CD4-positive, alpha-beta T cell treated with Interleukin-15 for 1 hour (primary cell): Measurements from ENCODE around the gene RNLS.

Experiments
- DNase-seq: peaks from one replicate; pipeline ENCODE4 v3.0.0-alpha.2; 2020

The RNLS gene

DNA sequence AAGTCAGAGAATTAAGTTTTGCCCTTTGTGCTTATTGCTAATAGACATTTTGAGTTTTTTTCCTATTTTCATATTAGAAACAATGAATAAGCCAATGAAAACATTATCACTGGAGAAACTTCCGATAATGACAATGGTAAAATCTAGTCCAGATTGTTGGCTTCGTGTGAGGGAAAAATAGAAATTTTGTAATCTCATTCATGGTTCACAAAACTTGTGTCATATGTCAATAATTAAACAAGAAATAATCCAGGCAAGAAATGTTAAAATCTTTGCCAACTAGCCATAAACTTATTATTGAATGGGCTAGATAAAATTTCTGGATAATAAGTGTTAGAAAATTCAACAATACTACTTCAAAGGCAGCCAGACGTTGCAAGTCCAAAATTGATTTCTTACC lies 36.6 kb downstream of the RNLS start:
- no peak for DNase-seq

DNA sequence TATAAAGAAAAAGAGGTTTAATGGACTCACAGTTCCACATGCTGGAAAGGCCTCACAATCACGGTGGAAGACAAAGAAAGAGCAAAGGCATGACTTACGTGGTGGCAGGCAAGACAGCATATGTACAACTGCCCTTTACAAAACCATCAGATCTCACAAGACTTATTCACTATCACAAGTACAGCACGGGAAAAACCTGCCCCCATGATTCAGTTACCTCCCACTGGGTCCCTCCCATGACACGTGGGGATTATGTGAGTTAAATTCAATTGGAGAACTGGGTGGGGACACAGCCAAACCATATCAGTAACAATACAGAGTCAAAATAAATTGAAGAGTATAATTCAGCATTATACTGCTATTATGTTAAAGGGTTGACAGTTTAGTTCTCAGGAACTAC lies 37.8 kb downstream of the RNLS start:
- DNase-seq, result no peak

DNA sequence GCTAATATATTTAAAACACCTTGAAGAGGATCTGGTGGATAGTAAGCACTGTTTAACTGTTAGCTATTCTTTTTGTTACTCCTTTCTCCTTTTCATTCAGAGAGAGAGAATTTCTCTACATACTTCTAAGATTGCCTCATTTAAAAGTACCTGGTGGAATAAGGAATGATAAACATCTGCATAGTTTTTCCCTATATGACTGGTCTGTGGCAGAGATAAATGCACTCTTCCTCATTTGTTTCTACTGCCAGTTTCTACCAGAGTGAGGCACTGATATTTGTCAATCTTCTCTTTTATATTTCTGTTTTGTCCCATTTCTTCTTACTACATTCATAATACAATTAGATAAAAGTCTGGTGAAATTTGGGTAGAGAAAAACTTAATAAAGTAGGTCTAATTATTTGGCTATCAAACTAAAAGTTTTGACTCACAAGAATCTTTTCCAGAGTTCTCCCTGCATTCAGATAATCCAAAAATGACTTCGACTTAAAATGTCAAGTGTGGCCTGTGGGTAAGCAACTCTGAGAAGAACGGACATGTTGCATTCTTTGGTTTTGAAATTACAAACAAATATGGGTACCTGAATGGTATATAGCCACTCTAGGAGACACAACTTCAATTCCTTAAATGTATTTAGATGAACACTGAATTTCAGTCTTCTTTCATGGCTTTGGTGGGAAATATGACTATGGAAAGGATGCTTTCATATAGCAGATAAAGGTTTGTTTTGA lies 38.8 kb downstream of the RNLS start:
- DNase-seq, result no peak

DNA sequence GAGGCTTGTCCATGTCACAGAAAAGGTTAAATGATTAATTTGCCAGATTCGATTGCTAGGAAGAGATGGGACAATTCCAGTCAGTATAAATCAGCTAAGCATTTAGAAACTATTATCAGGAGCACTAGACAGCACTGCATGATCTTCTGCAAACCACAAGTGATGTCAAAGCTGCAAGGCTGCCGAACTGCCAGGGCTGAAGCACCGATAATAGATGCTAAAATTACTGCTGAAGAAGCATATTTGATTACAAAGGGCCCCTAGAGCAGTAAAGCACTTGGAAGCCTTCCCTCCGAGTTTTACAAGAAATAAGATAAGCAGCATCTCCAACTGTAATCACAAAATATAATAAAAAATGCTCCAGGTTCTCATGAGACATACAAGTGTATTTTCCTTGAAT lies 40.6 kb downstream of the RNLS start:
- DNase-seq, result no peak

DNA sequence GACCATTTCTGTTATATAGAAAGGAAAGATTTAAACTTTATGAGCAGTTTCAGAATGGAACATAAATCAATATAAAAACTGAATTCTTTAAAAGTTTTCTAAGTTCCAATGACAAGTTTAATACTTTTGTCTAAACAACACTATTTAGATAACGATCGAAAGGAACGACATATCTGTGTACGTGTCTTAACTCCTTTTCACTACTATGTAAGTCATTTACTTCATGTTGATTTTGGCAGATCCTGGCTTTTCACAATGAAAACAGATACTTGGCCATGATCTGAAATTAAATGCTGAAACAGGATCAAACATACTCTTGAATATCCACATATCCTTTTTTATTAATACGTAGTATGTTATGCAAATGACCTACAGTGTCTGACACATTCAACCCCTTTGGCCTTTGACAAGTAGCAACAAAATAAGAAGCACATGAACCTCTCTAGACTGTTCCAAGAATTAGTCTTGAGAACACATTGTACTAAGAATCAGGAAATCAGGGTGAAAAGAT lies 41.9 kb downstream of the RNLS start:
- DNase-seq, result no peak

DNA sequence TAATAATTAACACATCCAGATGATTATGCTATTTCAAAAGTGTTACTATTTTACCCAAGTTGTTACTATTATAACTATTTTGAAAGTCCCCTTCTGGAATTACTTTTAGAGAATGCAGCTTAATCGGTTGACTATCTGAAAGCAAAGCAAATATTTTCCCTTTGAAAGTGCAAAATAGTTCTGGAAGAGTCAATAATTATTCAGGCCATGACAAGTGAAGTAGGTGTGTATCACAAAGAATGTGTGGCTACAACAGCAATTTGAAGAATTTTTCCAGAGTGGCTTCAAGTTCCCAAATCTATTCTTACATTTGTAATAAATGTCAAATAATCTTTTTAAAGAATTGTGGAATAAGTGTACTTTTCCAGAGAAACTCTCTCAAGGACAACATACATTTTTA lies 42.8 kb downstream of the RNLS start:
- no peak for DNase-seq

DNA sequence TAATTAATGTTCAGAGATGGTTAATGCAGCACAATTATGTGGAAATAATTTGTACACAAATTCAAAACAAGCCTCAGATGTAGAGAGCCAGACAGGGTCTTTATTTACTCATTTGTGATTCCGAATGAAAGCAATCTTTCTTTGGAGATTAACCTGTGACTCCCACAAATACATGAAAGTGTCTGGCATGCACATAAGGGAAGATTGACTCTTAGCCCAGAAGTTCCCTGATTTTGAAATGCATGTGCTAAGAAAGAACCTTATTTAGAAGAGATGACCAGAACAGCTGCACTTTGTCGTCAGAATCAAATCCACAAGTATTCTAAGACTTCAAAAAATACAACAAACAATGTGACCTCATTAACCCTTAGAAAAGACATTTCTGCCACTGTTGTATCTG lies 45.1 kb downstream of the RNLS start:
- DNase-seq, result no peak

DNA sequence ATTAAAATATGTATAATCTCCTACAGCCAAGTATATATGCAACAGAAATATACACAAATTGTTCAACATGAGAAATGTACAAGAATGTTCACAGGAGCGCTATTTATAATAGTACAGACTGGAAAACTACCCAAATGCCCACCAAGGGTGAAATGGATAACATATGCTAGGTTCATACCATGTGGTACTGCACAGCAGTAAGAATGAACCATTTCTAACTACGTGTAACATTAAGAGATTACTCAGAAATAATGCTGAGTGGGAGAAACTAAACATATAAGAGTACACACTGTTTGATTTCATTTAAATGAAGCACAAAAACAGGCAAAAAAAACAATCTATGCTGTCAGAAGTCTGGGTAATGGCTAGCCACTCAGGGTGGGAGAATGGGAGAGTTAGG lies 45.8 kb downstream of the RNLS start:
- DNase-seq, result no peak

DNA sequence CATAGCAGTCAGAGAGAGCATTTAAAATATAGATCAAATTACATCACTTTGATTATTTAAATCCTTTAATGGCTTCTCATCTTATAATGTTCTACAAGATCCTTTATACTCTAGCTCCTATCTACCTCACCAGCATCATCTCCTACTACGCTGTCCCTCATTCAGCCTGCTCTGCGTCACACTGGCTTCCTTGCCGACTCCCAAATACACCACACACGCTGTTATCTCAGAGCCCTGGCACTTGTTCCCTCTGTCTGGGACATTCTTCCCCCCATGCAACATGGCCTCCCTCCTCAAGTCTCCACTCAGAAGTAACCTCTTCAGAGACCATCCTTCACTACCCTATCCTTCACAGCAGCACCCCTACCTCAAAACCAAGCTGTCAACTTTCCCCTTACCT lies 46.7 kb downstream of the RNLS start:
- no peak for DNase-seq

DNA sequence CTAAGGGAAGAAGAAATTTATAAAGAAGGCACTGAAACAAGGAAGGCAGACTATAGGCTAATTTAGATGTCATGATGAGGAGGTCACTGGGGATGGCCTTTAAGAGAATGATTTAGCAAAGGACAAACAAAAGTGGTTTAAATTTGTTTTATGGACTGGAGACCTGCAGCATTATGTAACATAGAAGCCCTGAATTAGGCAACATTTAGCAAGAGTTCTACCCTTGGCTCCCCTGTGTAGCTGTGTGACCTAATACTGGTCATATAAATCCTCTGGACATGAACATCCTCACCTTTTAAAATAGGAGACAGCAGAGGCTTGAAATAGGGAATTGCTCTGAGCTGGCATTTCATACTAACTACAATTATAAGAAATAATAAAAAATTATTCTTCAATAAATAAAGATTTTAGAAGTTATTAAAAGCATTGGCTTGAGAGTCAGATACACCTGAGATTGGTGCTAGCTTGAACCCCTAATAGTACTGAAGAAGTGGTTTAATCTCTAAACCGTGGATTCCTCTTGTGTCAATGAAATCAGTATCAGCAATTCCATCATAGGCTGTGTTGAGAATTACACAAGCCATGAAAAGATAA lies 48.9 kb downstream of the RNLS start:
- DNase-seq, result no peak

DNA sequence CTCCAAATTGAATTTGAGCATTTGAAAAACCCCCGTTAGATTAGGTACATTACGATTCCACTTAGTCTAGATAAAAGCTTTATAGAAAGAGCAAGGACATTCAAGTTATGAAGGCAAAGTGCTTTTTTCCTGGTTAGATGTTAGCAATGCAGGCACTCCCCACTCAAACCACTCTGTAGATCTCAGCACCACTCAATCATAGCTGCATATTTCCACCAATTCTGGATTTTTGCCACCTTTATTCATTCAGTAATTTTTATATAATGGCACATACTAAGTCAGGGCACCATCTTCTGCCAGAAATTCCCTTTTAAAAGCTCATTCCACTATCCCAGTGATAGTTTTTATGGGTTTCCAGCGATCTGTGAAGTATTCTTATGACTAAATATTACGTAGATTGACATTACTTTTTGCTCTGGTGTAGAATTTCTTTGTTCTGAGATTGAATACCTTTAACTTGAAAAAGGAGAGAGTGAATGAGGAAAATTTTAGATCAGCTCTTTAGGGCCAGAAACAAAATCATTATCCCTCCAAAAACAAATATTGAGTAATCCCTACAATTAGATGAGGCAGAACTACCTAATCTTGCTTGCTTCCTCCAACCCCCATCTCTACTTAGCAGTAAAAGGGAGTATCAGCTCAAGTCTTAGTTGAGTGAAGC lies 51.6 kb downstream of the RNLS start:
- no peak for DNase-seq

DNA sequence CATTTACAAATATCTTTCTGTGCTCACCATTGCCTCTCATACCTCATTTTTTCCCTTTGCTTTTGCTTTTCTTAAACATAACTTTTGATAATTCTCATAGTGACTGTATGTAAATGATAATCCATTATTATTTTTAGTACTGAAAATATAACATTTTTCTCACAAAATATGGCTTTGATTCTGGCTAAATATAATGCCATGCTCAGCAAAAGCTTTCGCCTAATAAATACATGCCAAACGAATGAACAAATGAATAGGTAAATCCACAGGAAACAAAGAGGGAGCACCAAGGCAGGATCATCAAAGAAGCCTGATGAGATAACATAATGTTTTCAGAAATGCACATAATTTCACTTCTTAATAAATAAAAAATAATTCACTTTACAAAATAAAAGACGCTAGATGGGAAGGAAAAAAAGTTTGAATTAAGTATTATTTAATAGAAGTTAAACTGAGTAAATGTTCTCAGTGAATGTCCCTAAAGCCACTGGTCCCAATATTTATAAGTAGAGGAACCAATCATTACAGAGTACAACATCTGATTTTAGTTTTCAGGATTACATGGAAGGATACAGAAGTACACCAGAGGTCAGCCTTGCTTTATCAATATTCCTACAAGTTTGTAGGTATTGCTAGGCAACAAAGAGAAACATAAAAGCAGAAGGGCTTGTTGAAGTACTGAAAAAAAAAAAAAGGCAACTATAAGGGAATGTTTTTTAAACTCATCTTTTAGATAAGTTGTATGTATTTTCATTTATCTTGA lies 52.3 kb downstream of the RNLS start:
- no peak for DNase-seq

DNA sequence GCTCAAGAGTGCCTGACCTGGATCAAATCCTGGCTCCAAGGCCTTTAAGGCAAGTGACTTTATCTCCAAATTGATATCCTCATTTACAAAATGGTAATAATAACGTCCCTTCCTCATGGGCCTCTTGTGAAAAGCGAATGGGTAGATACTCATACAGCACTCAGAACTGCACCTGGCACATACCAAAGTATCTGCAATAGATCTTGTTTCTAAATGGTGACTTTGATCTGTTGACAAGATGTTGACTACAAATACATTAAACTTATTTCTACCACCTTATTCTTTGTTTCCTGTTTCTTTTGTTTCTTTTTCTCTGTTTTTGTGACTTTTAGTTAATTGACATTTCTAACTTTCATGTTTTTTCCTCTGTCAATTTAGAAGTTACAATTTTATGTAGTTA lies 53.0 kb downstream of the RNLS start:
- DNase-seq, result no peak

DNA sequence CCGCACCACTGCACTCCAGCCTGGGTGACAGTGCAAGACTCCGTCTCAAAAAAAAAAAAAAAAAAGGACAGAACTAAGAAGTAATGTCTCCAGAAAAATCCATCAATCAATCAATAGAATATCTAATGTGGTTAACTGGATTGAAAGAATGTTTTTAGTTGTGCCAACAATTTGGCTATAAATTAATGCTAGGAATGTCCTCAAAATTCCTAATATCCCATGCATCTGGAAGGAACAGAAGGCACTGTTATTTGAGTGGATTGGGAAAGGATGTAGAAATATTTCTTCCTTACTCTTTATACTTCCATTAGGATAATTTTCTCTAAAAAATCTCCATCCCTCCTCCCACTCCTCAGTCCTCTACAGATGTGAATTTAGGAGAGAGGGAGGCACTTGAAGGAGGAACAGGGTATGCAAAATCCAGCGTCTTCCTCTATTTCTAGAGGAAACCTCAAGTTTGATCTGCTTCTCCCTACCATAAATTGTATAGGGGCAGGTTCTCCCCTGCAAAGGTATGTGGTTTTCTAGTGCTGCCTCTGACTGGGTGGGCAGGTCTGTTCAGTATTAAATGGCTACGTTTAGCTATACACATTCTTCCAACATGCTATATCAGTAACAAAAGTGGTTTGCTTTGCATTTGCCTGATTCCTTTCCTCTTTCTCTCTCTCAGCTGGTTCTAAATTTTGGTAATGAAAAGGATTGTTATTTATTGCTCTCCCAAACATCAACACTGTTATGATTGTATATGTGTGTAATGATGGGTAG lies 54.1 kb downstream of the RNLS start:
- DNase-seq, result no peak

DNA sequence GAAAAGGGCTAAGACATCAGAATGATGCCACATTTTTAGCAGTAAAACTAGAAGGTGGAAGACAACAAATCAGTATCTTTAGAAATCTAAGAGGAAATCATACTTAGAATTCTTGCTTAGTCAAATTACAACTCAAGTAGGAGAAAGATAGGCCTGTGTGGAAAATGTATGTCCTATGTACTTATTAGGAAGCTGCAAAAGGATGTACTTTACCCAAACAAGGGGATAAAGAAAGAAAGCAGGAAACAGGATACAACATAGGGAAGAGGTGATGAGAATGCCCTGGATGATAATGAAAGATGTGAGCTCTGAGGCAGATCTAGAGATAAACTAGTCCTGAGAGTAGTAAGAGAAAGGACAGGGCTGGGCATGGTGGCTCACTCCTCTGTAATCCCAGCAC lies 54.9 kb downstream of the RNLS start:
- DNase-seq, result no peak

DNA sequence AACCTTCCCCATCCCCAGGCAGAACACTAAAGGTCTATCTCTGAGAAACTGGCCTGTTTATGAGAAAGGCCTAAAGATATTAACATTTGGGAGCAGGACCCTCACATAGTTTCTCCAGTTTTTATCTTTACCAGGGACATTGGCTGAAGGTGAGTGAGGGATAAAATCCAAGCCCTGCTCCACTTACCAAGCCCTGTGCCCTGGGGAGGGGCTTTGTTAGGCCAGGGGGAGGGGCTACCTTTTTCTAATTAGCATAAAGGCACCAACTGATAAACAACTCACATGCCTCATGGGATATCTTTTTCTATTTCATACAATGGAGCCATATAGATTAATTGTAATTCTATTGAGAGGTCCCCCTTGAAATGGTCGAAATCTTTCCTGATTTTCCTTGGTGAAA lies 55.9 kb downstream of the RNLS start:
- no peak for DNase-seq

DNA sequence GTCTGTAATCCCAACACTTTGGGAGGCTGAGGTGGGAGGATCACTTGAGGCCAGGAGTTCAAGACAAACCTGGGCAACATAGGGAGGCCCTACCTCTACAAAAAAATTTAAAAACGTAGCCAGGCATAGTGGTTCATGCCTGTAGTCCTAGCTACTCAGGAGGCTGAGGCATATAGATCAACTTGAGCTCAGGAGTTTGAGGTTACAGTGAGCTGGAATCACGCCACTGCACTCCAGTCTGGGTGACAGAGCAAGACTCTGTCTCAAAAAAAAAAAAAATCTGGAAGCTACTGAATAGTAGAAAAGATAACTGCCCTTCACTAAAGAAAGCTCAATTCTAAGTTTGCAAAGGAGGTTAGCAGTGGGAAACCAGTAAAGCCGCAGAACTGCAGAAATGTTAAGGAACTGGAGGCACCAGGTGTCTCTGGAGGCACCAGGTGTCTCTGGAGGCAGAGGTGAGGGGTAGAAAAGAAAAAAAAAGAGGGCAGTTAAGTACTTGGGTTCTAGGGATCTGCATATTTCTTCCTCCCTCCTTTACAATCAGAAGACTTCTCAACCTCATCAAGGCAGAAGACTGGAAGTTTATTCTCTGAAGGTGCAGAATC lies 56.5 kb downstream of the RNLS start:
- no peak for DNase-seq

DNA sequence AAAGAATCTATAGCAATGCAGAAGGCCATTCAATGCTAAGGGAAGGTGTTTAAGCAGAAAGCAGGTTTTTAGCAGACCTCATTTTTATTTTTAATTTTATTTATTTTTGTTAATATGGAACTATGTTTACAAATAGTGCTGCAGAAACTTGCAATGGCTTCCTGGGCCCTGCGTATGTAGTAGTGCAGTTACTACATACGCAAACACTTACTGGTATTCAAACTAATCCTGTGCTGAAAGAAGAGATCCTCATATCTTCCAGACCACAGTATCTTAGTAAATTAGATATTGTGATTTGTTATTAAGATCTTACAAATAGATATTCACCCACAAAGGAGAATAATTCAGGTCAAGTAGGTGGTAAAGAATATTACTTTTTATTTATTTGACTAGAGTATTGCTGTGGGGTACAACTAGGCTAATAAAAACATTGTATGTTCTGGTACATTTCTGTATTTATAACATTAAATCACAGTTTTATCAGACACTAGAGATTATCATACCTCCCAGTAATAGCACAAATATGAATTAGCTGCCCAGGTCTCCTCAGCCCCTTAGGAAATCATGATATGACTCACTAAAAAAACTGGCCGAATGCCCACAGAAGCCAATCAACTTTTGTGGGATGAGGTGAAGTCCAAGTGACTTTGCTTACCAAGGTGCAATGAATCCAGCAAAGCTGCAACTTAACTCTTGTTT lies 57.6 kb downstream of the RNLS start:
- DNase-seq, result no peak

DNA sequence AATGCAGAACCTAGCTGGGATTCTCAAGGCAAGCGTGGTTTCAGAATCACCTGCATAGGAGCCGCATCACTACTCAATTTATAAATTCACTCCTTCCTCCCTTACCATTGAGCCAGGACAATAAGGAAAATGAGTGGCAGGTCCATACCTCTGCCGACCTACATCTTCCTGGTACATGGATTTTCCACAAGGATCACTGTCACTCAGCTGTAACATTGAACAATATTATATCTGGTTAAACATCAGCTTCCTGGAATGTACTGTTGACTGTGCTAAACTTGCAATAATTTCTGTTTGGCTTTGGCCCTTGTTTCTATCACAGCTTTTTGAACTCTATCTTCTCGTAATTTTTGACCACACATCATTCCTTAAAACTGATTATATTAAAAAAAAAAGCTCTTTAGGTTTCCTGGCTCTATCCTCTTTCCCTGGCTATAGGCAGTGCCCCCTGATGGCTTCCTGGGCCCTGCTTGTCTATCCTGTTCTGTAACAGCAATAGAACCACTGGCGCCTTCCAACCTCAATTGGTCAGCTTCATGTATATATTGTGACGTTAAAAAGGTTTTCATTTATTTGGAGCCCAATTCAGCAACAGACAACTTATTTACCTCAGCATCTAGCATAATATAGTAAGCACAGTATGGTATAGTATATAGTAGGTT lies 59.2 kb downstream of the RNLS start:
- no peak for DNase-seq

DNA sequence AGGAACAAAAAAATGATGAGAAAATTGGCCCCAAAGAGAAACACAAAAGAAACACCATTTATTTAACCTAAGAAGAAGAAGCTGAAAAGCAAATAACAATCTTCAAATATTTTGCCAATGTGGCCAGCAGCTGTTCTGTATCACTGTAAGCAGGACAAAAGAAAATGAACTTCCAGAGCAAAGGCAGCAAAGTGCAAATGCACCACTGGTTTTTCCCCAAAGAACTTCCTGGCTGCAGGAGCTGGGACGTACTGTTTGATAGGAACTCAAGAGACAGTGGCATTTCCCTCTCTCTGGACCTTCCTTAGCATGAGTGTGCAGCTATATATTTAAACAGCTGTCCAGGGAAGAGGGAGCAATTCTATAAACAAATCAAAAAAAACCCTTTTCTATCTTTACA lies 60.4 kb downstream of the RNLS start:
- DNase-seq, result no peak

DNA sequence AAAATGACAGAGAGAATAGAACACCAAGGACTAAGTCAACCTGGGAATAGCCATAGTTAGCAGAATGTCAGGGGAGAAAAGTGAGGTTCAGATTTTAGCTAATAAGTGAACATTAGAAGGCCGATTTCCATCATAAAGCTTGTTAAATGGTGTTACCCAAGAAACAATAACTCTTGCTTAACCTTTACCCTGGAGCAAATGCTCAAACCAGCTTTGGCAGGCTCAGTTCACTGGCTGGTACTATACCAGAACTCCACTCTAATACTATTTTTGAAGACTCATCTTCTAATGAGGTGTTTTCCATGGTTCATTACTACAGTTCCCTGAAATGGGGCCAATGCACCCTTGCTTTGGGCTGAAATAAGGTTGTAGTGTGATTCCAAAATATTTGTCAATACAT lies 61.3 kb downstream of the RNLS start:
- DNase-seq, result no peak
